VCaP (cell line): Measurements from ENCODE around the gene GUK1.

Experiments
- H3K27ac ChIP-seq: fragments of 450-650 bp; 2 replicates; pipeline ENCODE4 v1.5.1; 2017
- CTCF ChIP-seq: fragments of 450-650 bp; conservative IDR thresholded peaks from 2 replicates; pipeline ENCODE4 v1.5.1; 2017; ENCODE audit warnings: mild to moderate bottlenecking, moderate library complexity

GUK1 gene

GRCh38 chr1:228190778-228191177, 50.7 kb downstream of the GUK1 start:
- TF ChIP-seq CTCF: no peak
- H3K27ac ChIP-seq: no peak overlapping the region

- no peak for TF ChIP-seq CTCF
- no peak overlapping the region for H3K27ac ChIP-seq
Measured at GRCh38 chr1:228194436-228194835, 54.4 kb downstream of the GUK1 start.

GRCh38 chr1:228194921-228195812, 55.1 kb downstream of the GUK1 start:
- H3K27ac ChIP-seq: no peak overlapping the region
- TF ChIP-seq CTCF: no peak

GRCh38 chr1:228197555-228198147, 57.6 kb downstream of the GUK1 start:
- H3K27ac ChIP-seq: no peak overlapping the region
- TF ChIP-seq CTCF: no peak
